GM23338 (cell line): ENCODE results near the gene SRP14. TPM values are rescaled to one million over a fixed set of nuclear protein-coding genes. Genes with fewer than 3 reads are reported as not detected.
A peak's percentile ranks its signal among the peaks of the same experiment; 100 is the strongest.

Source experiments
- ATAC-seq: fragments of 200-7000 bp; cut with Tn5 transposase; 3 replicates; pipeline ENCODE4 v1.9.1; 2020
- DNase-seq: peaks from one replicate; pipeline ENCODE4 v3.0.0-alpha.2; 2015; ENCODE audit warnings: low spot score
- H2AFZ ChIP-seq: fragments of 200-600 bp; sonication (generic); 2 replicates; pipeline ENCODE4 v1.8.0; 2016; ENCODE audit warnings: antibody characterized with exemption, mild to moderate bottlenecking, moderate library complexity
- H3F3A ChIP-seq: fragments of 200-600 bp; sonication (generic); replicated peaks from 2 replicates; pipeline ENCODE4 v1.8.0; 2017; ENCODE audit warnings: antibody characterized with exemption, mixed run types, low read depth
- H3K27ac ChIP-seq: fragments of 200-600 bp; sonication (generic); 2 replicates; pipeline ENCODE4 v1.6.1; 2016; ENCODE audit warnings: low read depth
- H3K27me3 ChIP-seq: fragments of 200-600 bp; sonication (generic); 2 replicates; pipeline ENCODE4 v1.8.0; 2016; ENCODE audit warnings: mild to moderate bottlenecking, mixed run types, moderate library complexity; ENCODE audit not compliant: insufficient read depth
- H3K36me3 ChIP-seq: fragments of 200-600 bp; sonication (generic); 2 replicates; pipeline ENCODE4 v1.8.0; 2016; ENCODE audit warnings: mild to moderate bottlenecking; ENCODE audit not compliant: insufficient read depth
- H3K4me1 ChIP-seq: fragments of 200-600 bp; sonication (generic); 2 replicates; pipeline ENCODE4 v1.8.0; 2016; ENCODE audit warnings: mild to moderate bottlenecking, moderate library complexity; ENCODE audit not compliant: insufficient read depth
- H3K4me2 ChIP-seq: fragments of 200-600 bp; sonication (generic); 2 replicates; pipeline ENCODE4 v1.7.1; 2017; ENCODE audit warnings: mixed run types
- H3K4me3 ChIP-seq: fragments of 200-600 bp; sonication (generic); 2 replicates; pipeline ENCODE4 v1.6.1; 2016; ENCODE audit warnings: mixed run types
- H3K79me2 ChIP-seq: fragments of 200-600 bp; sonication (generic); replicated peaks from 2 replicates; pipeline ENCODE4 v1.8.0; 2017; ENCODE audit warnings: mild to moderate bottlenecking; ENCODE audit not compliant: insufficient read depth
- H3K9me2 ChIP-seq: fragments of 200-600 bp; sonication (generic); 2 replicates; pipeline ENCODE4 v1.8.0; 2017; ENCODE audit not compliant: insufficient read depth
- H4K20me1 ChIP-seq: fragments of 200-600 bp; sonication (generic); replicated peaks from 2 replicates; pipeline ENCODE4 v1.8.0; 2017; ENCODE audit warnings: mild to moderate bottlenecking; ENCODE audit not compliant: insufficient read depth
- H3K27ac Mint-ChIP-seq: 2 replicates; pipeline ENCODE4 v1.8.0; 2020; ENCODE audit warnings: inconsistent platforms, mild to moderate bottlenecking, moderate library complexity, mixed read lengths
- H3K27me3 Mint-ChIP-seq: 3 replicates; pipeline ENCODE4 v1.8.0; 2022; ENCODE audit warnings: low read depth, mild to moderate bottlenecking, moderate library complexity, mixed read lengths, inconsistent platforms; ENCODE audit not compliant: insufficient read depth, poor library complexity
- H3K36me3 Mint-ChIP-seq: 3 replicates; pipeline ENCODE4 v1.8.0; 2021; ENCODE audit warnings: low read depth, mild to moderate bottlenecking, inconsistent platforms, moderate library complexity, mixed read lengths
- H3K4me1 Mint-ChIP-seq: 3 replicates; pipeline ENCODE4 v1.8.0; 2020; ENCODE audit warnings: mild to moderate bottlenecking, inconsistent platforms, mixed read lengths
- H3K4me3 Mint-ChIP-seq: 3 replicates; pipeline ENCODE4 v1.8.0; 2021; ENCODE audit warnings: moderate library complexity, mild to moderate bottlenecking, inconsistent platforms, mixed read lengths
- H3K9me3 Mint-ChIP-seq: 3 replicates; pipeline ENCODE4 v1.8.0; 2020; ENCODE audit warnings: moderate library complexity, mild to moderate bottlenecking, inconsistent platforms, mixed read lengths
- CREB1 ChIP-seq: fragments of 250-450 bp; sonication (Bioruptor Pico); IDR thresholded peaks from 2 replicates; pipeline ENCODE4 v1.5.0; 2020; ENCODE audit warnings: low read depth, mild to moderate bottlenecking, moderate library complexity
- CTCF ChIP-seq, 2 experiments: fragments of 200-600 bp in 1 of 2; sonication (generic) in 1 of 2; conservative IDR thresholded peaks; 2 replicates each; pipeline versions ENCODE4 v1.5.1 to v1.6.1; 2016 to 2017; ENCODE audit warnings: antibody characterized with exemption in 2 of 2, low read depth in 2 of 2, mild to moderate bottlenecking in 2 of 2, moderate library complexity in 1 of 2
- JUNB ChIP-seq: IDR thresholded peaks from one replicate; pipeline ENCODE4 v1.6.1; 2016; ENCODE audit warnings: antibody characterized with exemption; ENCODE audit not compliant: unreplicated experiment
- NANOG ChIP-seq: IDR thresholded peaks from 2 replicates; pipeline ENCODE4 v1.6.1; 2016; ENCODE audit warnings: antibody characterized with exemption, borderline replicate concordance
- POLR2AphosphoS5 ChIP-seq: IDR thresholded peaks from 2 replicates; pipeline ENCODE4 v1.6.1; 2016; ENCODE audit warnings: antibody characterized with exemption, low read depth
- STAT1 ChIP-seq: IDR thresholded peaks from one replicate; pipeline ENCODE4 v1.6.1; 2016; ENCODE audit warnings: antibody characterized with exemption; ENCODE audit not compliant: unreplicated experiment
- ZNF114 ChIP-seq: fragments of 250-450 bp; sonication (Bioruptor Pico); IDR thresholded peaks from 2 replicates; pipeline ENCODE4 v1.5.0; 2020; ENCODE audit warnings: mild to moderate bottlenecking, moderate library complexity
- ZNF331 ChIP-seq: fragments of 250-450 bp; sonication (Bioruptor Pico); IDR thresholded peaks from 2 replicates; pipeline ENCODE4 v1.5.0; 2020; ENCODE audit warnings: low read depth, mild to moderate bottlenecking, moderate library complexity
- polyA plus RNA-seq: library from polyadenylated mRNA; unstranded; fragments of >200 nt; fragmentation: Nextera tagmentation; extraction: Ambion mirVana; gene quantifications from 2 replicates; pipeline ENCODE4 v1.2.1, GENCODE V29; 2016
- total RNA-seq: library from RNA; depleted of rRNA; stranded (reverse); fragments of >200 nt; shearing (Covaris generic); gene quantifications from 2 replicates; pipeline ENCODE4 v1.2.3, GENCODE V29; 2014
- TF ChIP-seq, protein P1 (sequence below): IDR thresholded peaks from 2 replicates; pipeline ENCODE4 v1.6.1; 2016; ENCODE audit warnings: antibody characterized with exemption
- TF ChIP-seq, protein P2 (sequence below): fragments of 250-450 bp; sonication (Bioruptor Pico); IDR thresholded peaks from 2 replicates; pipeline ENCODE4 v1.5.0; 2020; ENCODE audit warnings: mild to moderate bottlenecking, moderate library complexity

The SRP14 gene
- total and polyA plus RNA-seq, 2 experiments from 2014 or later: 249 to 1,412 TPM

DNA sequence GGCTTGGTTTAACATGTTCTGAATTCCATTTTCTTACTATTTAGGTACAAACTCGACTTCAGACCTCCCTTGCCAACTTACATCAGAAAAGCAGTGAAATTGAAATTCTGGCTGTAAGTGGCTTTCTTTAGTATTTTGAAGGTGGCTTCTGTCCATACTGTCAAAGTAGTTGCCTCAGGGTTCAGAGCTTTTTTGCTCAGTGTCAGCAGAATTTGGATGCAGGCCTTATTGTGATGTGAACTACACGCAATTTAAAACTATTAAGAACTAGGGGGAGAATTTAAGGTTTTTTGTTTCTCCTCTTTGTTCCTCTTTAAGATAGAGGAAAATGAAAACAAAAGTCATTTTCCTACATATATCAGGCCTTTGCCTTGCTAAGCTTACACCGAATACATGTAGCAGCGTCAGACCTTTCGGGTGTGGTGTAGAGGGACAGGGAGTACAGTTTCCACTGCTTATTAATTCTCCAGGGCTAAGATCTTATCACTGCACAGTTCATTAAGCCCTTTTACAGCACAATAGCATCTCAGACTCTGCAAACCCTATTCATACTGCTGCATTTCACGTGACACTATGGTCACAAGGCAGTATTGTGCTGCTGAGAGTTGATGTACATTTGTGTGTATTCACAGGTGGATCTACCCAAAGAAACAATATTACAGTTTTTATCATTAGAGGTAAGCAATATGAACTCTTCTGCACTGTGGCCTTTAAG is 6.7 kb downstream of the SRP14 start:
- Mint-ChIP-seq H3K27ac (no peak overlapping the region), H3K9me3 (no peaks in the 10 kb centered on the region), H3K36me3 (peaks cover 91% of the 10 kb centered on the region), H3K4me3 (no peak overlapping the region), H3K4me1 (peaks cover 7% of the 10 kb centered on the region; the same call in 2 of the 3 replicates), H3K27me3 (peaks cover 6% of the 10 kb centered on the region)
- Histone ChIP-seq H3K4me2 (no peak overlapping the region), H2AFZ (no peak overlapping the region), H3K27ac (0 out of 2 replicates have a peak overlapping the region, but pooled peaks have one; percentile 34), H3K36me3 (peaks cover 63% of the 10 kb centered on the region), H3K79me2 (peaks cover 4% of the 10 kb centered on the region; the same call in 1 of the 2 replicates), H3K4me3 (no peak overlapping the region), H3K9me2 (no peaks in the 10 kb centered on the region), H3K4me1 (no peaks in the 10 kb centered on the region), H3F3A (peaks cover 18% of the 10 kb centered on the region), H3K27me3 (no peaks in the 10 kb centered on the region), H4K20me1 (peaks cover 14% of the 10 kb centered on the region)
- ATAC-seq (no peak), DNase-seq (no peak)
- TF ChIP-seq CTCF (conservative IDR thresholded peaks at IDR 0.05; ENCODE audit: low read depth in 2 of 2) (no peak), ZNF114 (CRISPR knock-in tag) (no peak), JUNB (no peak), CREB1 (no peak), NANOG (no peak), ZNF331 (no peak), POLR2AphosphoS5 (no peak), STAT1 (no peak)
- TF ChIP-seq, protein P1, sequence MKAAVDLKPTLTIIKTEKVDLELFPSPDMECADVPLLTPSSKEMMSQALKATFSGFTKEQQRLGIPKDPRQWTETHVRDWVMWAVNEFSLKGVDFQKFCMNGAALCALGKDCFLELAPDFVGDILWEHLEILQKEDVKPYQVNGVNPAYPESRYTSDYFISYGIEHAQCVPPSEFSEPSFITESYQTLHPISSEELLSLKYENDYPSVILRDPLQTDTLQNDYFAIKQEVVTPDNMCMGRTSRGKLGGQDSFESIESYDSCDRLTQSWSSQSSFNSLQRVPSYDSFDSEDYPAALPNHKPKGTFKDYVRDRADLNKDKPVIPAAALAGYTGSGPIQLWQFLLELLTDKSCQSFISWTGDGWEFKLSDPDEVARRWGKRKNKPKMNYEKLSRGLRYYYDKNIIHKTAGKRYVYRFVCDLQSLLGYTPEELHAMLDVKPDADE: no peak
- TF ChIP-seq, protein P2, sequence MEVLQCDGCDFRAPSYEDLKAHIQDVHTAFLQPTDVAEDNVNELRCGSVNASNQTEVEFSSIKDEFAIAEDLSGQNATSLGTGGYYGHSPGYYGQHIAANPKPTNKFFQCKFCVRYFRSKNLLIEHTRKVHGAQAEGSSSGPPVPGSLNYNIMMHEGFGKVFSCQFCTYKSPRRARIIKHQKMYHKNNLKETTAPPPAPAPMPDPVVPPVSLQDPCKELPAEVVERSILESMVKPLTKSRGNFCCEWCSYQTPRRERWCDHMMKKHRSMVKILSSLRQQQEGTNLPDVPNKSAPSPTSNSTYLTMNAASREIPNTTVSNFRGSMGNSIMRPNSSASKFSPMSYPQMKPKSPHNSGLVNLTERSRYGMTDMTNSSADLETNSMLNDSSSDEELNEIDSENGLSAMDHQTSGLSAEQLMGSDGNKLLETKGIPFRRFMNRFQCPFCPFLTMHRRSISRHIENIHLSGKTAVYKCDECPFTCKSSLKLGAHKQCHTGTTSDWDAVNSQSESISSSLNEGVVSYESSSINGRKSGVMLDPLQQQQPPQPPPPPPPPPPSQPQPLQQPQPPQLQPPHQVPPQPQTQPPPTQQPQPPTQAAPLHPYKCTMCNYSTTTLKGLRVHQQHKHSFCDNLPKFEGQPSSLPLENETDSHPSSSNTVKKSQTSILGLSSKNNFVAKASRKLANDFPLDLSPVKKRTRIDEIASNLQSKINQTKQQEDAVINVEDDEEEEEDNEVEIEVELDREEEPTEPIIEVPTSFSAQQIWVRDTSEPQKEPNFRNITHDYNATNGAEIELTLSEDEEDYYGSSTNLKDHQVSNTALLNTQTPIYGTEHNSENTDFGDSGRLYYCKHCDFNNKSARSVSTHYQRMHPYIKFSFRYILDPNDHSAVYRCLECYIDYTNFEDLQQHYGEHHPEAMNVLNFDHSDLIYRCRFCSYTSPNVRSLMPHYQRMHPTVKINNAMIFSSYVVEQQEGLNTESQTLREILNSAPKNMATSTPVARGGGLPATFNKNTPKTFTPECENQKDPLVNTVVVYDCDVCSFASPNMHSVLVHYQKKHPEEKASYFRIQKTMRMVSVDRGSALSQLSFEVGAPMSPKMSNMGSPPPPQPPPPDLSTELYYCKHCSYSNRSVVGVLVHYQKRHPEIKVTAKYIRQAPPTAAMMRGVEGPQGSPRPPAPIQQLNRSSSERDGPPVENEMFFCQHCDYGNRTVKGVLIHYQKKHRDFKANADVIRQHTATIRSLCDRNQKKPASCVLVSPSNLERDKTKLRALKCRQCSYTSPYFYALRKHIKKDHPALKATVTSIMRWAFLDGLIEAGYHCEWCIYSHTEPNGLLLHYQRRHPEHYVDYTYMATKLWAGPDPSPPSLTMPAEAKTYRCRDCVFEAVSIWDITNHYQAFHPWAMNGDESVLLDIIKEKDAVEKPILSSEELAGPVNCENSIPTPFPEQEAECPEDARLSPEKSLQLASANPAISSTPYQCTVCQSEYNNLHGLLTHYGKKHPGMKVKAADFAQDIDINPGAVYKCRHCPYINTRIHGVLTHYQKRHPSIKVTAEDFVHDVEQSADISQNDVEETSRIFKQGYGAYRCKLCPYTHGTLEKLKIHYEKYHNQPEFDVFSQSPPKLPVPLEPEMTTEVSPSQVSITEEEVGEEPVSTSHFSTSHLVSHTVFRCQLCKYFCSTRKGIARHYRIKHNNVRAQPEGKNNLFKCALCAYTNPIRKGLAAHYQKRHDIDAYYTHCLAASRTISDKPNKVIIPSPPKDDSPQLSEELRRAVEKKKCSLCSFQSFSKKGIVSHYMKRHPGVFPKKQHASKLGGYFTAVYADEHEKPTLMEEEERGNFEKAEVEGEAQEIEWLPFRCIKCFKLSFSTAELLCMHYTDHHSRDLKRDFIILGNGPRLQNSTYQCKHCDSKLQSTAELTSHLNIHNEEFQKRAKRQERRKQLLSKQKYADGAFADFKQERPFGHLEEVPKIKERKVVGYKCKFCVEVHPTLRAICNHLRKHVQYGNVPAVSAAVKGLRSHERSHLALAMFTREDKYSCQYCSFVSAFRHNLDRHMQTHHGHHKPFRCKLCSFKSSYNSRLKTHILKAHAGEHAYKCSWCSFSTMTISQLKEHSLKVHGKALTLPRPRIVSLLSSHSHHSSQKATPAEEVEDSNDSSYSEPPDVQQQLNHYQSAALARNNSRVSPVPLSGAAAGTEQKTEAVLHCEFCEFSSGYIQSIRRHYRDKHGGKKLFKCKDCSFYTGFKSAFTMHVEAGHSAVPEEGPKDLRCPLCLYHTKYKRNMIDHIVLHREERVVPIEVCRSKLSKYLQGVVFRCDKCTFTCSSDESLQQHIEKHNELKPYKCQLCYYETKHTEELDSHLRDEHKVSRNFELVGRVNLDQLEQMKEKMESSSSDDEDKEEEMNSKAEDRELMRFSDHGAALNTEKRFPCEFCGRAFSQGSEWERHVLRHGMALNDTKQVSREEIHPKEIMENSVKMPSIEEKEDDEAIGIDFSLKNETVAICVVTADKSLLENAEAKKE (CRISPR knock-in tag): no peak
